ENCODE measurements around the gene F8. TPM values are rescaled to one million over a fixed set of nuclear protein-coding genes. Genes with fewer than 3 reads are reported as not detected.

Gene F8
- total and polyA plus RNA-seq, 10 of the 15 experiments (the other 5 are each of a cell fraction or from before 2014, with no cell fraction given), result 3.0 to 8.1 (median 5.1) TPM

GRCh38 chrX:155000841-155001240 lies 21.7 kb downstream of the F8 start:
- no peaks in the 10 kb centered on the region for H3K4me1 ChIP-seq (ENCODE audit: control insufficient read depth, insufficient read depth, low read length)
- no peak overlapping the region for H3K9ac ChIP-seq (ENCODE audit: control insufficient read depth, insufficient read depth, low read length)
- RAD21 ChIA-PET (ENCODE audit: unreplicated experiment), result no interaction called here
- SMC1A ChIA-PET (ENCODE audit: uncharacterized antibody, unreplicated experiment), result interaction anchor here (1.9 kb wide), 1 partner anchor 10 kb away, joined by 4 read pairs; no protein-coding TSS in a partner anchor
- no peak overlapping the region for H3K27ac ChIP-seq (ENCODE audit: control insufficient read depth, insufficient read depth)
- no peak overlapping the region for H3K4me3 ChIP-seq
- WGBS (ENCODE audit: insufficient coverage, insufficient replicate concordance, low lambda C conversion rate, missing lambda C conversion rate), result 29% methylated on average over 1 of the region's 1 CpG
- TF ChIP-seq ZNF207 (IDR thresholded peaks at IDR 0.05; ENCODE audit: borderline replicate concordance), result no peak
- no peak for DNase-seq (ENCODE audit: low read depth, low spot score)
- POLR2A ChIA-PET, result no interaction called here
- no peak overlapping the region for H2AFZ ChIP-seq (ENCODE audit: control insufficient read depth, low read depth, low read length)
- no peak for FAIRE-seq
- in situ Hi-C loops (cut with MboI) (no loop called here), intact Hi-C loops (cut with micrococcal nuclease; ENCODE audit: unreplicated experiment) (no loop called here)
- H3K9me3 ChIP-seq (replicated peaks; ENCODE audit: control insufficient read depth, insufficient read depth, low read length), result no peaks in the 10 kb centered on the region
- H4K20me1 ChIP-seq (ENCODE audit: control insufficient read depth, insufficient read depth), result no peaks in the 10 kb centered on the region
- no peaks in the 10 kb centered on the region for H3K36me3 ChIP-seq (ENCODE audit: control insufficient read depth in 2 of 2, insufficient read depth in 2 of 2, low read length in 1 of 2)
- no peak overlapping the region for H3K4me2 ChIP-seq (ENCODE audit: control insufficient read depth, insufficient read depth)
- no peak for ATAC-seq
- H3K79me2 ChIP-seq (ENCODE audit: control insufficient read depth, insufficient read depth, low read length), result no peaks in the 10 kb centered on the region
- no TSS peak for BruUV-seq (replicated peaks)
- no peaks in the 10 kb centered on the region for H3K27me3 ChIP-seq (replicated peaks in 1 of 2; ENCODE audit: control insufficient read depth in 2 of 2, insufficient read depth in 2 of 2, low read length in 1 of 2)
- CTCF ChIA-PET, result no interaction called here

- ChIA-PET CTCF (no interaction called here), SMC1A (ENCODE audit: uncharacterized antibody, unreplicated experiment) (interaction anchor here (1.1 kb wide), 1 partner anchor 80 kb away, joined by 3 read pairs; no protein-coding TSS in a partner anchor), RAD21 (ENCODE audit: unreplicated experiment) (no interaction called here), POLR2A (no interaction called here)
- Histone ChIP-seq H3K4me3 (no peak overlapping the region), H3K27me3 (replicated peaks in 1 of 2; ENCODE audit: control insufficient read depth in 2 of 2, insufficient read depth in 2 of 2, low read length in 1 of 2) (no peaks in the 10 kb centered on the region), H3K4me2 (ENCODE audit: control insufficient read depth, insufficient read depth) (no peak overlapping the region), H3K27ac (ENCODE audit: control insufficient read depth, insufficient read depth) (no peak overlapping the region), H3K9me3 (replicated peaks; ENCODE audit: control insufficient read depth, insufficient read depth, low read length) (no peaks in the 10 kb centered on the region), H3K79me2 (ENCODE audit: control insufficient read depth, insufficient read depth, low read length) (no peaks in the 10 kb centered on the region), H3K4me1 (ENCODE audit: control insufficient read depth, insufficient read depth, low read length) (no peaks in the 10 kb centered on the region), H2AFZ (ENCODE audit: control insufficient read depth, low read depth, low read length) (no peak overlapping the region), H3K9ac (ENCODE audit: control insufficient read depth, insufficient read depth, low read length) (no peak overlapping the region), H3K36me3 (ENCODE audit: control insufficient read depth in 2 of 2, insufficient read depth in 2 of 2, low read length in 1 of 2) (no peaks in the 10 kb centered on the region), H4K20me1 (ENCODE audit: control insufficient read depth, insufficient read depth) (no peaks in the 10 kb centered on the region)
- FAIRE-seq (no peak), DNase-seq (ENCODE audit: low read depth, low spot score) (no peak), ATAC-seq (no peak)
- intact Hi-C loops (cut with micrococcal nuclease; ENCODE audit: unreplicated experiment) (no loop called here), in situ Hi-C loops (cut with MboI) (no loop called here)
- 50% methylated on average over 1 of the region's 1 CpG for WGBS (ENCODE audit: insufficient coverage, insufficient replicate concordance, low lambda C conversion rate, missing lambda C conversion rate)
- BruUV-seq (replicated peaks), result no TSS peak
- TF ChIP-seq MLLT1 (IDR thresholded peaks at IDR 0.05) (no peak), RAD51 (IDR thresholded peaks at IDR 0.05) (no peak), BHLHE40 (IDR thresholded peaks at IDR 0.05; ENCODE audit: borderline replicate concordance in 1 of 2, low read depth in 2 of 2, low read length in 1 of 2) (no peak), KDM1A (IDR thresholded peaks at IDR 0.05; ENCODE audit: borderline replicate concordance) (no peak), CUX1 (IDR thresholded peaks at IDR 0.05; ENCODE audit: insufficient replicate concordance, low read depth, low read length) (no peak), STAT1 (conservative IDR thresholded peaks at IDR 0.05) (no peak), SPI1 (IDR thresholded peaks at IDR 0.05; ENCODE audit: borderline replicate concordance, insufficient read depth, low read depth, low read length) (no peak), SMAD5 (IDR thresholded peaks at IDR 0.05; ENCODE audit: low read depth) (no peak), ZSCAN29 (IDR thresholded peaks at IDR 0.05) (no peak)
Measured at GRCh38 chrX:154998204-154998880, 24.2 kb downstream of the F8 start.
